Loucy (cell line): Measurements from ENCODE around the gene LONRF3.

Experiments
- CTCF ChIP-seq: fragments of 200-600 bp; sonication (generic); conservative IDR thresholded peaks from 2 replicates; pipeline ENCODE4 v1.5.1; 2014; ENCODE audit warnings: mild to moderate bottlenecking, antibody characterized with exemption, low read length
- EZH2phosphoT487 ChIP-seq: fragments of 200-600 bp; IDR thresholded peaks from 2 replicates; pipeline ENCODE4 v1.6.1; 2018; ENCODE audit warnings: antibody characterized with exemption, mild to moderate bottlenecking, moderate library complexity, borderline replicate concordance

GRCh38 chrX:118974088-118974907 is at the start of gene LONRF3:
- no peak for TF ChIP-seq CTCF
- TF ChIP-seq EZH2phosphoT487, result no peak
